Stomach (tissue), 9 donors: ENCODE data around the gene TET3. TPM values are rescaled to one million over a fixed set of nuclear protein-coding genes. Genes with fewer than 3 reads are reported as not detected.

Experiments used
- DNase-seq, 2 donors: peaks; one replicate each; pipeline versions ENCODE4 v3.0.0 to v3.0.0-alpha.2; 2013 to 2019
- H3K27ac ChIP-seq, 5 donors: fragments of 200-600 bp in 4 of 5; sonication (generic) in 4 of 5; one replicate each; pipeline ENCODE4 v1.5.1; 2013 to 2019; ENCODE audit warnings: mild to moderate bottlenecking in 1 of 5, moderate library complexity in 1 of 5
- H3K27me3 ChIP-seq, 3 donors: fragments of 200-600 bp; sonication (generic); one replicate each; pipeline ENCODE4 v1.5.1; 2017 to 2019; ENCODE audit warnings: mixed run types in 1 of 3
- H3K36me3 ChIP-seq, 4 donors: fragments of 200-600 bp; sonication (generic); 1 replicate in 3 of 4; 2 replicates in 1 of 4; pipeline ENCODE4 v1.5.1; 2016 to 2019
- H3K4me1 ChIP-seq, 4 donors: fragments of 200-600 bp; sonication (generic); one replicate each; pipeline ENCODE4 v1.5.1; 2016 to 2019
- H3K4me3 ChIP-seq, 4 donors: fragments of 200-600 bp; sonication (generic) in 3 of 4; one replicate each; pipeline ENCODE4 v1.5.1; 2016 to 2019; ENCODE audit warnings: mild to moderate bottlenecking in 1 of 4
- H3K9me3 ChIP-seq, 4 donors: fragments of 200-600 bp; sonication (generic); one replicate each; pipeline ENCODE4 v1.5.1; 2016 to 2019
- CTCF ChIP-seq, 7 experiments: fragments of 450-650 bp in 4 of 7; fragments of 200-600 bp in 3 of 7; sonication (generic) in 3 of 7; IDR thresholded peaks; one replicate each; pipeline ENCODE4 v1.5.1; 2016 to 2019; ENCODE audit warnings: antibody characterized with exemption in 7 of 7, control low read depth in 2 of 7, mild to moderate bottlenecking in 1 of 7
- EP300 ChIP-seq: sonication (generic); formaldehyde crosslinking; IDR thresholded peaks from one replicate; pipeline ENCODE4 v1.6.1; 2017; ENCODE audit warnings: antibody characterized with exemption
- POLR2A ChIP-seq, 4 donors: fragments of 450-650 bp; IDR thresholded peaks; one replicate each; pipeline ENCODE4 v1.6.1; 2016; ENCODE audit warnings: antibody characterized with exemption in 4 of 4, control low read depth in 2 of 4, mild to moderate bottlenecking in 1 of 4, moderate library complexity in 1 of 4
- POLR2AphosphoS5 ChIP-seq, 3 donors: sonication (generic); formaldehyde crosslinking; IDR thresholded peaks; one replicate each; pipeline ENCODE4 v1.6.1; 2016; ENCODE audit warnings: antibody characterized with exemption in 3 of 3
- WGBS, 5 donors: extraction: QIAGEN DNeasy Blood & Tissue Kit in 3 of 5; methylation state at CpG; one replicate each; pipeline versions ENCODE4 v1.1.5 to v1.1.7; 2013 to 2018; 5-methylcytosine and 5-hydroxymethylcytosine counted together
- intact Hi-C: fragments of 100-400 bp; cut with DNase I; formaldehyde crosslinking; loops from one replicate; pipeline ENCODE4 v1.15.1; 2023; ENCODE audit warnings: low total_unique reads
- polyA plus RNA-seq, 3 donors: library from polyadenylated mRNA; stranded (reverse); fragments of 200-250 nt; gene quantifications; one replicate each; pipeline ENCODE4 v1.2.3, GENCODE V29; 2013
- total RNA-seq, 5 donors: library from RNA; depleted of rRNA; stranded (reverse); fragments of >200 nt; gene quantifications; one replicate each; pipeline versions ENCODE4 v1.1.0 to v1.2.3, GENCODE V29; 2014 to 2016
- donor health status: healthy with polysubstance abuse.
- donor health status: Bipolar disorder and iron deficiency.
- donor health status: healthy.

Gene TET3
- total and polyA plus RNA-seq, 8 donors = 1.7 to 31.5 (median 15.6) TPM

GRCh38 chr2:73946215-73946614 is 38.5 kb upstream of the TET3 start:
- Histone ChIP-seq H3K36me3 (peaks cover 36 to 85% (median 72%) of the 10 kb centered on the region in 4 donors), H3K27ac (no peak overlapping the region), H3K4me1 (peaks cover 0 to 27% (median 0%) of the 10 kb centered on the region in 4 donors), H3K4me3 (no peak overlapping the region), H3K27me3 (no peaks in the 10 kb centered on the region), H3K9me3 (no peaks in the 10 kb centered on the region)
- 74 to 89% (median 82%) methylated on average over 1 of the region's 1 CpG for WGBS, 5 donors
- DNase-seq = no peak
- TF ChIP-seq EP300 (no peak), POLR2AphosphoS5 (IDR thresholded peaks at IDR 0.05) (no peak), CTCF (IDR thresholded peaks at IDR 0.05) (no peak), POLR2A (IDR thresholded peaks at IDR 0.05) (no peak)
- intact Hi-C loops = no loop called here

- peaks cover 41 to 85% (median 76%) of the 10 kb centered on the region in 4 donors for H3K36me3 ChIP-seq
- intact Hi-C loops = no loop called here
Measured at GRCh38 chr2:73946666-73947065, 38.0 kb upstream of the TET3 start.

GRCh38 chr2:73947412-73948018 is 37.2 kb upstream of the TET3 start:
- Histone ChIP-seq H3K9me3 (no peaks in the 10 kb centered on the region), H3K27me3 (no peaks in the 10 kb centered on the region), H3K27ac (no peak overlapping the region), H3K4me3 (no peak overlapping the region), H3K4me1 (peaks cover 0 to 34% (median 0%) of the 10 kb centered on the region in 4 donors), H3K36me3 (peaks cover 47 to 88% (median 85%) of the 10 kb centered on the region in 4 donors)
- intact Hi-C loops = no loop called here
- TF ChIP-seq CTCF (IDR thresholded peaks at IDR 0.05) (no peak), EP300 (no peak), POLR2A (IDR thresholded peaks at IDR 0.05) (no peak), POLR2AphosphoS5 (IDR thresholded peaks at IDR 0.05) (no peak)
- DNase-seq = no peak
- 82 to 90% (median 86%) methylated on average over 5 of the region's 5 CpGs for WGBS, 5 donors

More at GRCh38 chr2:73946666-73947065, 38.0 kb upstream of the TET3 start:
- Histone ChIP-seq H3K27ac (no peak overlapping the region), H3K27me3 (no peaks in the 10 kb centered on the region), H3K9me3 (no peaks in the 10 kb centered on the region), H3K4me3 (no peak overlapping the region), H3K4me1 (peaks cover 0 to 27% (median 0%) of the 10 kb centered on the region in 4 donors)
- 70 to 94% (median 87%) methylated on average over 3 of the region's 3 CpGs for WGBS, 5 donors
- DNase-seq = no peak
- TF ChIP-seq POLR2A (IDR thresholded peaks at IDR 0.05) (no peak), POLR2AphosphoS5 (IDR thresholded peaks at IDR 0.05) (no peak), EP300 (no peak), CTCF (IDR thresholded peaks at IDR 0.05) (no peak)

GRCh38 chr2:73949802-73950201 is 34.9 kb upstream of the TET3 start:
- TF ChIP-seq POLR2A (IDR thresholded peaks at IDR 0.05) (no peak), POLR2AphosphoS5 (IDR thresholded peaks at IDR 0.05) (no peak), CTCF (IDR thresholded peaks at IDR 0.05) (no peak), EP300 (no peak)
- H3K36me3 ChIP-seq = peaks cover 54 to 94% (median 94%) of the 10 kb centered on the region in 4 donors
- no peaks in the 10 kb centered on the region for H3K27me3 ChIP-seq
- no peak for DNase-seq
- H3K27ac ChIP-seq = peak overlapping the region in 1 of 5 donors; percentile 27
- intact Hi-C loops = no loop called here
- H3K4me1 ChIP-seq = peaks cover 0 to 34% (median 0%) of the 10 kb centered on the region in 4 donors
- no peaks in the 10 kb centered on the region for H3K9me3 ChIP-seq
- no peak overlapping the region for H3K4me3 ChIP-seq
